ENCODE data around the gene SIGLEC5. TPM values are rescaled to one million over a fixed set of nuclear protein-coding genes. Genes with fewer than 3 reads are reported as not detected.

Gene SIGLEC5
- total RNA-seq, 4 donors from 2014 or later = 0.20 to 2.2 (median 1.6) TPM

- WGBS, 2 donors = 92 to 96% methylated on average over 6 of the region's 6 CpGs
- Histone ChIP-seq H3K4me3 (no peak overlapping the region), H3K27me3 (no peaks in the 10 kb centered on the region), H3K9me3 (no peaks in the 10 kb centered on the region), H3K36me3 (peaks cover 0 to 75% (median 0%) of the 10 kb centered on the region in 3 donors), H3K27ac (no peak overlapping the region), H3K4me1 (peaks cover 0 to 20% (median 6%) of the 10 kb centered on the region in 4 donors)
- DNase-seq (ENCODE audit: low spot score in 2 of 2) = no peak
- TF ChIP-seq POLR2A (IDR thresholded peaks at IDR 0.05) (no peak), EP300 (IDR thresholded peaks at IDR 0.05) (no peak), CTCF (IDR thresholded peaks at IDR 0.05) (no peak)
Measured at GRCh38 chr19:51576850-51577249, 53.4 kb downstream of the SIGLEC5 start.

- Histone ChIP-seq H3K27me3 (peaks cover 0 to 6% of the 10 kb centered on the region in 2 donors), H3K4me3 (no peak overlapping the region), H3K27ac (no peak overlapping the region), H3K4me1 (peaks cover 0 to 23% (median 9%) of the 10 kb centered on the region in 4 donors), H3K36me3 (peaks cover 0 to 42% (median 0%) of the 10 kb centered on the region in 3 donors), H3K9me3 (no peaks in the 10 kb centered on the region)
- whole genome bisulfite sequencing, 2 donors = 83 to 92% methylated on average over 3 of the region's 3 CpGs
- no peak for DNase-seq (ENCODE audit: low spot score in 2 of 2)
- TF ChIP-seq CTCF (IDR thresholded peaks at IDR 0.05) = no peak
- TF ChIP-seq EP300 (IDR thresholded peaks at IDR 0.05) = no peak
- no peak for TF ChIP-seq POLR2A (IDR thresholded peaks at IDR 0.05)
Measured at GRCh38 chr19:51573331-51573730, 56.9 kb downstream of the SIGLEC5 start.

- peaks cover 0 to 23% (median 9%) of the 10 kb centered on the region in 4 donors for H3K4me1 ChIP-seq
- peaks cover 0 to 9% of the 10 kb centered on the region in 2 donors for H3K27me3 ChIP-seq
- no peak for TF ChIP-seq CTCF (IDR thresholded peaks at IDR 0.05)
- no peak for TF ChIP-seq EP300 (IDR thresholded peaks at IDR 0.05)
- no peak for TF ChIP-seq POLR2A (IDR thresholded peaks at IDR 0.05)
- DNase-seq (ENCODE audit: low spot score in 2 of 2) = no peak
- peaks cover 0 to 38% (median 0%) of the 10 kb centered on the region in 3 donors for H3K36me3 ChIP-seq
- no peak overlapping the region for H3K4me3 ChIP-seq
- 94 to 96% methylated on average over 4 of the region's 4 CpGs for WGBS, 2 donors
- no peak overlapping the region for H3K27ac ChIP-seq
- H3K9me3 ChIP-seq = no peaks in the 10 kb centered on the region
Measured at GRCh38 chr19:51572908-51573307, 57.3 kb downstream of the SIGLEC5 start.

GRCh38 chr19:51572410-51572809 lies 57.8 kb downstream of the SIGLEC5 start:
- H3K4me3 ChIP-seq = peak overlapping the region in 1 of 4 donors; percentile 73
- H3K27ac ChIP-seq = no peak overlapping the region
- H3K9me3 ChIP-seq = no peaks in the 10 kb centered on the region
- 69 to 77% methylated on average over 3 of the region's 3 CpGs for WGBS, 2 donors
- TF ChIP-seq POLR2A (IDR thresholded peaks at IDR 0.05) (no peak), EP300 (IDR thresholded peaks at IDR 0.05) (no peak), CTCF (IDR thresholded peaks at IDR 0.05) (no peak)
- no peak for DNase-seq (ENCODE audit: low spot score in 2 of 2)
- H3K27me3 ChIP-seq = peaks cover 0 to 12% of the 10 kb centered on the region in 2 donors
- peaks cover 0 to 23% (median 9%) of the 10 kb centered on the region in 4 donors for H3K4me1 ChIP-seq
- peaks cover 0 to 33% (median 0%) of the 10 kb centered on the region in 3 donors for H3K36me3 ChIP-seq

GRCh38 chr19:51571599-51571998 lies 58.6 kb downstream of the SIGLEC5 start:
- WGBS, 2 donors = 7 to 8% methylated on average over 8 of the region's 8 CpGs

More at GRCh38 chr19:51571599-51571998, 58.6 kb downstream of the SIGLEC5 start:
- Histone ChIP-seq H3K27ac (peak overlapping the region in 2 of 4 donors; percentile 80 to 83), H3K9me3 (no peaks in the 10 kb centered on the region), H3K4me1 (peaks cover 0 to 23% (median 9%) of the 10 kb centered on the region in 4 donors), H3K4me3 (peak overlapping the region; percentile 39 to 73 (median 62)), H3K36me3 (peaks cover 0 to 29% (median 0%) of the 10 kb centered on the region in 3 donors), H3K27me3 (peaks cover 0 to 12% of the 10 kb centered on the region in 2 donors)
- TF ChIP-seq CTCF (IDR thresholded peaks at IDR 0.05) (no peak), EP300 (IDR thresholded peaks at IDR 0.05) (no peak), POLR2A (IDR thresholded peaks at IDR 0.05) (no peak)
- DNase-seq (ENCODE audit: low spot score in 2 of 2) = no peak

Measured in tibial nerve (tissue), 4 donors.